Right atrium auricular region (tissue), 2 donors: ENCODE results near the gene CDK14. TPM values are rescaled to one million over a fixed set of nuclear protein-coding genes. Genes with fewer than 3 reads are reported as not detected.
"Not testable (repeated sequence)": the region's sequence is repeated elsewhere in the genome, so short reads cannot be mapped to it uniquely, and the experiment has no call there.

Experiments used
- DNase-seq: peaks from one replicate; pipeline ENCODE4 v3.0.0-alpha.2; 2019; ENCODE audit warnings: low spot score
- H3K27ac ChIP-seq, 2 donors: fragments of 200-600 bp; sonication (generic); 1 replicate in 1 of 2; 2 replicates in 1 of 2; pipeline ENCODE4 v1.5.1; 2016 to 2019
- H3K27me3 ChIP-seq, 2 donors: fragments of 200-600 bp; sonication (generic); one replicate each; pipeline versions ENCODE4 v1.5.1 to v1.6.0; 2017 to 2019
- H3K36me3 ChIP-seq: fragments of 200-600 bp; sonication (generic); one replicate; pipeline ENCODE4 v1.5.1; 2016
- H3K4me1 ChIP-seq, 2 donors: fragments of 200-600 bp; sonication (generic); one replicate each; pipeline versions ENCODE4 v1.5.1 to v1.6.0; 2017 to 2019
- H3K4me3 ChIP-seq, 2 donors: fragments of 200-600 bp; sonication (generic); 1 replicate in 1 of 2; 2 replicates in 1 of 2; pipeline ENCODE4 v1.5.1; 2017 to 2019; ENCODE audit warnings: mild to moderate bottlenecking in 1 of 2, moderate library complexity in 1 of 2
- H3K9me3 ChIP-seq, 2 donors: fragments of 200-600 bp; sonication (generic); one replicate each; pipeline ENCODE4 v1.5.1; 2019
- CTCF ChIP-seq, 2 donors: fragments of 200-600 bp; sonication (generic); IDR thresholded peaks; one replicate each; pipeline ENCODE4 v1.5.1; 2019; ENCODE audit warnings: antibody characterized with exemption in 2 of 2
- total RNA-seq, 2 donors: library from RNA; depleted of rRNA; stranded (reverse); fragments of >200 nt; gene quantifications; one replicate each; pipeline ENCODE4 v1.1.0, GENCODE V29; 2016

CDK14 gene
- total RNA-seq, 2 donors from 2014 or later: 21.5 to 37.9 TPM

- peaks cover 0 to 11% of the 10 kb centered on the region in 2 donors for H3K9me3 ChIP-seq
- no peaks in the 10 kb centered on the region for H3K27me3 ChIP-seq
- TF ChIP-seq CTCF (IDR thresholded peaks at IDR 0.05): no peak
- DNase-seq: no peak
- no peaks in the 10 kb centered on the region for H3K4me1 ChIP-seq
- no peak overlapping the region for H3K27ac ChIP-seq
- H3K36me3 ChIP-seq: no peaks in the 10 kb centered on the region
- no peak overlapping the region for H3K4me3 ChIP-seq
Observed at GRCh38 chr7:90797596-90797995, 201.5 kb downstream of the CDK14 start.

DNA sequence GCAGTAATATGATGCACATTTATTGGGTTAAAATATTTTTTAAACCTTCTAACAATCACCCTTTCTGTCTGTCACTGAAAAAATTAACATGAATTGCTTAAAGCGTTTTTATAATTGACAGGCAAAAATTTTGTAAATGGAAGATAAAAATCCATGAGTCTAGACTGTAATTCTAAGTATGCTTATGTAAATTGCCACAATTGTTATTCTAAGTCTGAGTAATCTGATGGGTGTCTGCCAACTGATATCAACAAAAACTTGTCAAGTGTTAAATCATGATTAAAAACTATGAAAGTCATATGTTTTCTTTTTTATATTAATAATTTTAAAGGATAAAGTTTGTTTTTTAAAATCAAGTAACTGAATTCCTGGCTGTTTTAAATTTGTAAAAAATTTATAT, 208.2 kb downstream of the CDK14 start:
- no peaks in the 10 kb centered on the region for H3K9me3 ChIP-seq
- no peak for DNase-seq
- no peaks in the 10 kb centered on the region for H3K36me3 ChIP-seq
- H3K27me3 ChIP-seq: no peaks in the 10 kb centered on the region
- no peak overlapping the region for H3K27ac ChIP-seq
- no peaks in the 10 kb centered on the region for H3K4me1 ChIP-seq
- no peak for TF ChIP-seq CTCF (IDR thresholded peaks at IDR 0.05)
- no peak overlapping the region for H3K4me3 ChIP-seq

DNA sequence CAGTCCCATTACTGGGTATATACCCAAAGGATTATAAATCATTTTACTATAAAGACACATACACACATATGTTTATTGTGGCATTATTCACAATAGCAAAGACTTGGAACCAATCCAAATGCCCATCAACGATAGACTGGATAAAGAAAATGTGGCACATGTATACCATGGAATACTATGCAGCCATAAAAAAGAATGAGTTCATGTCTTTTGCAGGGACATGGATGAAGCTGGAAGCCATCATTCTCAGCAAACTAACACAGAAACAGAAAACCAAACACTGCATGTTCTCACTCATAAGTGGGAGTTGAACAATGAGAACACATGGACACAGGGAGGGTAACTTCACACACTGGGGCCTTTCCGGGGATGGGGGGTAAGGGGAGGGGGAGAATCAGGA, 219.4 kb downstream of the CDK14 start:
- not testable (repeated sequence) for H3K27me3 ChIP-seq, H3K36me3 ChIP-seq, H3K9me3 ChIP-seq, H3K27ac ChIP-seq, H3K4me3 ChIP-seq, DNase-seq
- peaks cover 0 to 12% of the 10 kb centered on the region in 2 donors for H3K4me1 ChIP-seq

DNA sequence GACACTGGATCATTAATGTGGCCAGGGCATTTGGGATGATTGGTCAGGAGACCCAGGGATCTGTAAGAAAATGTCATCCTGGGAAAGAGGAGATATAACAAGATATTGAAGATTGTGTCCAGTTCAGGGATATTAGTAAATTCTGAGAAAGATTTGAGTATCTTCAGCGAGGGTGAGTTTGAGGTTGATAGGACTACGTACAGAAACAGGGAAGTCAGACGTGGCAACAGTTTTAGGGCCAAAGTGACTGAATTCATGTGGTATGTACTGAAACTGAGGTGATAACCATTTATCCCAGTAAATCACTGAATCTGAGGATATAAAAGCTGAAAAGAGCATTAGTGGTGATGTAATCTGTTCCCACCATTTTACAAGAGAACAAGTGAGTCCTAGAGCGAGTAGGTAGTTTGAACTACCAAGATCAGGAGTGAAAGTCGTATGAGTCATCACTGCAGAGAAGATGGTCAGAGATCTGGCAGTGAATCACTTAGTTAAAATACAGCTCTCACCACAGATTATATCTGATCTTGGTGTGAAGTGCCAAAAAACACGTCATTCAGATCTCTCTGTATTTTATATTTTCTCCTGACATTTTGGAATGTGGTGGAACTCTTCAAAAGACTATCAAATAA, 220.5 kb downstream of the CDK14 start:
- no peaks in the 10 kb centered on the region for H3K36me3 ChIP-seq
- no peak for DNase-seq
- TF ChIP-seq CTCF (IDR thresholded peaks at IDR 0.05): no peak
- peak overlapping the region in 1 of 2 donors; percentile 1 for H3K27ac ChIP-seq
- no peak overlapping the region for H3K4me3 ChIP-seq
- no peaks in the 10 kb centered on the region for H3K27me3 ChIP-seq
- H3K4me1 ChIP-seq: peaks cover 0 to 12% of the 10 kb centered on the region in 2 donors
- H3K9me3 ChIP-seq: peaks cover 0 to 4% of the 10 kb centered on the region in 2 donors

DNA sequence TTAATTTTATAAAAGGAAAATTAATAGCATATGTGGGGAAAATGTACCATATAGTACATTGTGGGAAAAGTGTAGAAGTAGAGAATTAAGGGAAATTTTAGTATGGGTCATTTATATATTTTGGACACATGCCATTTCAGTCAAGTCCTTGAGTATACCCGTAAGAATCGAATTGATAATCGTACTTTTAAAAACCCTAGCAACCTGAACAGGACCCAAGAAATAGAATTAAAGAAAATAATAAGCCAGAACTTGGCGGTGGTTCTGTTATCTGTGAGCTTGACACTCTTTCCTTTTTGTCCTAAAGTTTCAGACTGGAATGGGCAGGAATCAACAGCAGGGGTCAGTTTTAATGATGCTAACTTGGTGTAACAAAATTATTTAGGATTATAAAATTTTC, 221.0 kb downstream of the CDK14 start:
- no peak for DNase-seq
- Histone ChIP-seq H3K27me3 (no peaks in the 10 kb centered on the region), H3K9me3 (peaks cover 0 to 4% of the 10 kb centered on the region in 2 donors), H3K4me3 (no peak overlapping the region), H3K36me3 (no peaks in the 10 kb centered on the region), H3K27ac (peak overlapping the region in 1 of 2 donors; percentile 40), H3K4me1 (peaks cover 0 to 12% of the 10 kb centered on the region in 2 donors)
- TF ChIP-seq CTCF (IDR thresholded peaks at IDR 0.05): no peak

DNA sequence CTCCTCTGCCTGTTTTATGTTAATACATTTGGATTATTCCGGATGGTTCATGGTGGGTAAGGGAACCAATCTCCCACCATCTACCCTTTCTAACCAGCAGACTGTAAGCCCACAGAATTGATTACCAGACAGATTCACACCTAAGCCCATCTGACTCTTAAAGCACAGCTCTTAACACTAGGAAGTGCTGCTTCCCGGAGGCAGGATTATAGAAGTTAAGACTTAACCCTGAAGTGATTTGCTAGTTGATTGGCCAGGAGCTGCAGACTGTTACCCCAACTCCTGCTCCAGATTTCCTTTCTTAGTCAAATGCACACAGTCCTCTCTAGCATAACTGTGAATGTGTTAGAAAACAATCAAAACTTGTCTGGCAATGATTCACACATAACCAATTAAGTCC, 221.7 kb downstream of the CDK14 start:
- H3K27ac ChIP-seq: no peak overlapping the region
- no peak overlapping the region for H3K4me3 ChIP-seq
- H3K36me3 ChIP-seq: no peaks in the 10 kb centered on the region
- H3K4me1 ChIP-seq: peaks cover 0 to 12% of the 10 kb centered on the region in 2 donors
- no peak for TF ChIP-seq CTCF (IDR thresholded peaks at IDR 0.05)
- H3K27me3 ChIP-seq: no peaks in the 10 kb centered on the region
- H3K9me3 ChIP-seq: peaks cover 0 to 4% of the 10 kb centered on the region in 2 donors
- no peak for DNase-seq
